HG02623 (cell line): ENCODE measurements around the gene UNG.

Source experiments
- ATAC-seq: cut with Tn5 transposase; IDR thresholded peaks from one replicate; pipeline ENCODE4 v1.9.1; 2021; ENCODE audit warnings: moderate library complexity; ENCODE audit not compliant: unreplicated experiment

UNG gene

DNA sequence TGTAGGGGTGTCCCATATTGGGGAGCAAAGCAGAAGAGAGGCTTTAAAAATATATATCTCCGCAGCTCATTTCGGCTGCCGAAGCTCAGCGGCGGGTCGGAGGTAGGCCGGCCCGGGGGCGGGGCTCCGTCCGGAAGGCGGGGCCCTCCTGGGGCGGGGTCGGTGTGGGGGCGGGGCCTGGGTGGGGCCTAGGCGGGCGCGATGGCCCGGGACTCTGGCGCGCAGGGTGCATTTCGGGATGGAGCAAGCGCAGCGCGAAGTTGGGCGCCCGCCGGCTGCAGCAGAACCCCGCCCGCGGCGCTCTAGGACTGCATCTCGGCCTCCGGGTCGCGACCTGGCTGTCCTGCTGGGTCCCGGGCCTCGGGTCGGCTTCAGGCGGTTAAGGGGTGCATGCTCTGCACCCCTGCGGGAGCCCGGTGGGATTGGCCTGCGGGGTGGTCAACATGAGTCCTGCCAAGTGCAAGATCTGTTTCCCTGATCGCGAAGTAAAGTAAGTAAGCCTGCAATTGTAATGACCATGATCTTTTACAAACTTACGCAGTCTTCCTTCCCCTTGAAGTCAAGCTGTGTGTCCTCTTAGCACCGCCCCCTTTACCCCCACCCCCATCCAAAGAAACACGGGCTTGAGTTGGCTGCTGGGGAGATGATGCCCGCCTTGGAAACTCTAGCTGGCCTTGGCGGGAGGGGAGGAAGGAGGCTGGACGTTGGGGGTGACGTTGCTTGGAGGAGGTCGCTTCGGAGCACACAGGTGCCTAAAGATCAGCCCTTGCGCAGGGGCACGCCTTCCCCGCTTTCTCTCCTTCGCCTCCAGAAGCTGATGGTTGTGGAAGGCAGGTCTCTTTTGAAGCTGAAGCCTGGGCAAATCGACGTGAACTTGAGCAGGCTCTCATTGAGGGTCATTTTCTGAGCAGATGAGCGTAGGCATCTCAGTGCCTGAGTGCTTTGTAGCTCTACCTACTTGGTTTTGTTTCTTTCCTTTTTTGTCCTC lies 57.3 kb downstream of the UNG start:
- peak; percentile 71 for ATAC-seq

DNA sequence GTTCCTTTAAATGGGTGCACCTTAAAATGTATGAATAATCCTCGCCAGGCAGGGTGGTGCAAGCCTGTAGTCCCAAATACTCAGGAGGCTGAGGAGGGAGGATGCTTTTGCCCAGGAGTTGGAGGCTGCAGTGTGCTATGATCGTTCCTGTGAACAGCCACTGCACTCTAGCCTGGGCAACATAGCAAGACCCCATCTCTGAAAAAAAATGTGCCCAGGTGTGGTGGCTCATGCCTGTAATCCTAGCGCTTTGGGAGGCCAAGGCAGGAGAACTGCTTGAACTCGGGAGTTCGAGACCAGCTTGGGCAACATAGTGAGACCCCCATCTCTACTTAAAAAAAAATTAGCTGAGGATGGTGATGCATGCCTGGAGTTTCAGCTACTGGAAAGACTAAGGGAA lies 58.6 kb downstream of the UNG start:
- no peak for ATAC-seq

DNA sequence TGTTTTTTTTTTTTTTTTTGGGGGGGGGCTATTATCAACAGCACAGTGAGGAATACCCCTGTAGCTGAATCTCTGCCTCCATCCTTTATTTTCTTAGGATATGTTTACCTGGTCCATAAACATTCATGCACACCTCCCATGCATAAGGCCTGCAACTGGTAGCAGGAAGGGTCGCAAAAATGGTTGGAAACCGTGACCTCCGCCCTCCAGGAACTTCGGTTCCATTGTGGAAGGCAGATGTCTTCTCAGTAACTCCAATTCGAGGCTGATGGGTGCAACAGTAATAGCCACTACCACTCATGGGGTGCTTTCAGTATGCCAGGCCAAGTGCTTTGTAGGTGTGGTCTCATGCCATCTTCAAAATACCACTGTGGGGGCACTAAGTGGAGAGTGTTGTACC lies 59.2 kb downstream of the UNG start:
- ATAC-seq: no peak

DNA sequence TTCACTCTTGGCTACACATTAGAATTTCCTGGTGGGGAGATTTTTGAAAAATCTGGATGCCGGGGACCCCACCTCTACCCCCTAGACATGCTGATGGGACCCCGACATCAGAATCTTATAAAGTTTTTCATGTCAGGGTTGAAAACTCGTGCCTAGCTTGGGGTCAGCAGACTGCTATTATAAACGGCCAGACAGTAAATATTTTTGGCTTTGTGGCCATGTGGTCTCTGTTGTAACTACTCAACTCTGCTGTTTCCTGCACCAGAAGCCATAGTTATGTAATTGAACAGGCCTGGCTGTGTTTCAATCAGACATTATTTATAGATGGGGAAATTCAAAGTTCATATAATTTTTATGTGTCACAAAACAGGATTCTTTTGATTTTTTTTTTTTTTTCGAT lies 60.6 kb downstream of the UNG start:
- no peak for ATAC-seq

DNA sequence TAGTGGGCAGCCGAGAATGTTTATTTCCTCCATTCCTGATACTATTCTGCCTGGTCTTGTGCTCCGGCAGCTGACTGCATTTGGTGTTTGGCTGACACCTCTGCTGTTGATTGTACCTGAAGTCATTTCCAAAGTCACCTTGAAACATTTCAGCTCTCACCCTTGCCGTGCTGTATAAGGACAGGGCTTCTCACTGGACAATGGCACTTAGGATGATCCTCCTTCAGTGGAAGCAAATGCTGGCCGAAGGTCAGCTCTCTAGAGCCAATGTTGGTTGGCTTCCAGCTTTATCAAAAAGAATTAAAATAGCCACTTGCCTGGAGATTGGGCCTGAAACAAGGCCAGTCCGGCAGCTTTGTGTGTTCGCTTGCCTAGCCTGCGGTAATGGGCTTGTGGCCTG lies 63.0 kb downstream of the UNG start:
- no peak for ATAC-seq
